ENCODE results near the gene BRPF1.
"Not testable (repeated sequence)": the region's sequence is repeated elsewhere in the genome, so short reads cannot be mapped to it uniquely, and the experiment has no call there.

BRPF1 gene

GRCh38 chr3:9769426-9770275 lies 38.1 kb downstream of the BRPF1 start, which contains the start of gene CAMK1:
Gene CAMK1 (minus strand): TSS chr3:9769947. CDS start chr3:9767749, 2,198 bp downstream.
- DNase-seq (ENCODE audit: low read depth) = no peak

DNA sequence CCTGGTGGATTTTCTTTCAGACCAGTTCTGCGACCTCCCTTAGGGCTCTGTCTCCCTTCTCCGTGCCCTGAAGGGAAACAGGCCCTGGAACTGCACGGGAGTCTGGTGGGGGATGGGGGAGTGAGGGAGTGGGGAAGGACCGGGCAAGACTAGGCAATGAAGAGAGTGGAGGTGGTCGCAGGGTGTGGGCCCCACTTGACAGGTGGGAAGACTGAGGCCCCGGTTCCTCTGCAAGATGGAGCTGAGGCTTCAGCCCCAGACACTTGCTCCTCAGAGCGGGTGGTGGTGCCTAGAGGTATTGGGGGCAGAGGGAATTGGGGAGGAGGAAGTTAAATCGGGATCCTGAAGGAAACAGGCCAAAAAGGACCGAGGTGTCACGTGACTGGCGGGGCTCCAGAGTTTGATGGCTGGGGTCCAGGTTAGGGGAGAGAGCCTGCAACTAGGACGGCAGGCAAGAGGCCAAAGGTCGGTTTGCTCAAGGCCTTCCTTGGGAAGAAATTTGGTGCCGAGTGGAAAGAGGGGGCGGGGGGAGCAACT lies 38.8 kb downstream of the BRPF1 start:
- no peak for DNase-seq (ENCODE audit: low read depth)

- DNase-seq (ENCODE audit: low read depth) = not testable (repeated sequence)
Observed at GRCh38 chr3:9771007-9771406, 39.5 kb downstream of the BRPF1 start.

GRCh38 chr3:9776896-9777693 lies 45.6 kb downstream of the BRPF1 start:
- no peak for DNase-seq (ENCODE audit: low read depth)

GRCh38 chr3:9777694-9778021 lies 46.1 kb downstream of the BRPF1 start:
- DNase-seq (ENCODE audit: low read depth) = no peak

GRCh38 chr3:9778143-9779074 lies 46.9 kb downstream of the BRPF1 start:
- peak; percentile 23 for DNase-seq (ENCODE audit: low read depth)

DNA sequence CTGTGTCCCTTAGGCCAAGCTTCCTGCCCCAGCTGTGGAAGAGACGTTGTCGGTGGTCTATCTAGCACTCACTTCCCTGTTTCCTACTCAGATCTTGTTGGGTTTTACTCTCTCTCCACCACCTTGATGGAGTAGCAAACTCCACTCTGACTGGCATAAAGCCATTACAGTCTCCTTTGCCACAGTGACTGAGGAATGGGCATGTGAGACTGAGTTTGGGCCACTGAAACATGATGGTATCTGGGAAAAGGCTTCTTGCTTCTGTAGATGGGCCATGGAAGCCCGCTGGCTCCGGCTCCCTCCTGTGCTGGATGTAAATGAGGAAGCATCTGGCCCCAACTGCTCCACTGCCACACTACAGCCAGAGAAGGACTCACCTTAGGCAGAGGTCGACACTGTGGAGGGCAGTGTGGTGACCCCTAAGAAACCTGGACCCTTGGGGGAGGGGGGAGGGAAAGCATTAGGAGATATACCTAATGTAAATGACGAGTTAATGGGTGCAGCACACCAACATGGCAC lies 47.6 kb downstream of the BRPF1 start:
- DNase-seq (ENCODE audit: low read depth) = no peak

DNA sequence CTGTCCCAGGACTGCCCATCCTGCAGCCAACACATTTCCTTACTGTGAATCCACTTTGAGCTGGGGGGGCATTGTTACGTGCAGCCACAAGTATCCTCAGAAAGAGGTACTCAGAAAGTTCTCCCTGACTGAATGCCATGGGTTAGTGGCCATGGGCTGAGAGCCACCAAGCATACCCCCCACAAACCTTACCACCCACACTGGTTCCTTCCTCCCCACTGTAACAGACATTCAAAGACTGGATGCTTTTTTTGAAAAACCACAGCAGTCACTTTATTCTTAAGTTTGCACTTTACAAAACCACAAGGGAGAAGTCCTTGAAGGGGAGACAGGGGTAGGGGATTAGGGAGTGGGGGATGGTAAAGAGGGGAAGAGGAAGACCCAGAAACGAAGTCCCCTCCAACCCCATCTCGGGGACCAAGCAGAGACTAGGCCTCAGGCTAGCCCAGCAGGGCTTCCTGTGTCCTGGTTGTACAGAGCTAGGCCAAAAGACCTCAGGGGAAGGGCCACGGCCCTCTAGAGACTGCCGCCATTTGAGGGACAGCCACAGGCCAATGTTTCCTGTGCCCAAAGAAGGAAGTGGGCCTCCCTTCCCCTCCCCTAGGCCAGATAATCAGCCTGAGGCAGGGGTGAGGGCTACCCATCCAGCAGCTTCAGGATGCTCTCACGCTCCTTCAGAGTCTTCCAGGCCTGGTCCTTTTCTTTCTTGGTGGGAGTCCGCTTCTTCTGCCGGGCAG lies 48.4 kb downstream of the BRPF1 start:
- DNase-seq (ENCODE audit: low read depth) = no peak

GRCh38 chr3:9780458-9780812 lies 48.9 kb downstream of the BRPF1 start:
- no peak for DNase-seq (ENCODE audit: low read depth)

DNA sequence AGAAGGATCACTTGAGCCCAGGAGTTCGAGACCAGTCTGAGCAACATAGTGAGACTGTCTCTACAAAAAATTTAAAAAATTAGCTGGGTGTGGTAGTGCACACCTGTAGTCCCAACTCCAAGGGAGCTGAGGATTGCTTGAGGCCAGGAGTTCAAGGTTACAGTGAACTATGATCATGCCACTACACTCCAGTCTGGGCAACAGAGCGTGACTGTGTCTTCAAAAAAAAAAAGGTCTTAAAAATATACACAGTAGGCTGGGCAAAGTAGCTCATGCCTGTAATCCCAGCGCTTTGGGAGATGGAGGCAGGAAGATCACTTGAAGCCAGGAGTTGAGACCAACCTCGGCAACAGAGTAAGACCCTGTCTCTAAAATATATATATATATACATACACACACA lies 49.4 kb downstream of the BRPF1 start:
- DNase-seq (ENCODE audit: low read depth) = no peak

GRCh38 chr3:9781551-9781950 lies 50.0 kb downstream of the BRPF1 start:
- no peak for DNase-seq (ENCODE audit: low read depth)

DNA sequence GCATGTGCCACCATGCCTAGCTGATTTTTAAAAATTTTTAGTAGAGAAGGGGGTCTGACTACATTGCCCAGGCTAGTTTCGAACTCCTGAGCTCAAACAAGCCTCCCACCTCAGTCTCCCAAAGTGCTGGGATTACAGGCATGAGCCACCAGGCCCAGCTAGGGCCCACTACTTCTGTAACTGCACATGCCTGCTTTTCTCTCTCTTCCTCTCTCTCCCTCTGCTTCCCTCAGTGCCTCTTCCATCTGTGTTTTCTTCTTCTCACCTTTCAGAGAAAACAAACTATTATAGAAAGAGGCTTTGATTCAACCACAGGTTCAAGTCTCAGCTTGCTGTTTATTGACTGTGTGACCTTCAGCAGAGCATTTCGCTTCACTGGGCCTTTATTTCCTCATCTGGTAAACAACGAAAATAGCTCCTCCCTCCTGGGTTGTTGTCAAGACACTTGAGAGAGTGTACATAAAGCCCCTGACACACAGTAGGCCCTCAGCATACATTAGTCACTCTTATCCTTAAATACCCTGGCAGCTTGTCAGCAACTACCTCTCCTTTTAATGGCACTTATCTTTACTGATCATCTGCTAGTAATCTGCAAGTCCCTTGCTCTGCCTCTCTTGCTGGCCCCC lies 50.6 kb downstream of the BRPF1 start:
- DNase-seq (ENCODE audit: low read depth) = no peak

DNA sequence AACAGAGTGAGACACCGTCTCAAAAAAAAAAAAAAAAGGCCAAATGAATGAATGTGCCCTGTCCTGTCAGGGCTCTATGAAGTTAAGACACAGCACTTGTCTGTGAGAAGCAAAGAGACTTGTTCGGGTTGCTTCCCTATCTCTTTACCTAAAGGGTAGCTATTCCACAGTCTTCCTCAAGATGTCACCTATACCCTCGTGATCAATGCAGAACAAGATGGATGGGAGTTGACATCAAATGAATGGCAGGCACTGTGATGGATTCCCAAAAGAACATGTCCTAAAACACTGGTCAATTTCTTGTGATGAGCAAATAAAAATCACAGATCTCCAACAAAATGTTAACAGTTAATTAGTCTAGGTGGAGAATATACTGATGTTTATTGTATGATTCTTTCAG lies 51.2 kb downstream of the BRPF1 start:
- no peak for DNase-seq (ENCODE audit: low read depth)

DNA sequence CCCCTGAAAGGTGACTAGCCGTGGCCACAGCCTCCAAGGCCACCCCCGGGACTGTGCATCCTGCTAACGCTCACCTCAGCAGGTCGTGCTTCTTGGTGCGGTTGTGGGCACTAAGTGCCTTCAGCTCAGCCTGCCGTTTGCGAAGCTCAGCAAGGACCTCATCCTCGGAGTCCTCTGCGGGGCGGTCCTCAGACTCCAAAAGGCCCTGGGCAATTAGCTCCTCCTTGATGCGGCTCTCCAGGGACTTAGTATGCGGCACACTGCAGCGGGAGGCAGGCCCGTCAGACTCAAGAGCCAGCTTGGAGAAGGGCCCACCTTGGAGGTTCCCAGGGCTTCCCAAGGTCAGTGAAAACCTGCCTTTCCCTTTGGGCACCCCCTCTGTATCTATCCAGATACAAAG lies 52.4 kb downstream of the BRPF1 start:
- DNase-seq (ENCODE audit: low read depth) = no peak

GRCh38 chr3:9784965-9785364 lies 53.4 kb downstream of the BRPF1 start:
- DNase-seq (ENCODE audit: low read depth) = no peak

- DNase-seq (ENCODE audit: low read depth) = no peak
Observed at GRCh38 chr3:9785602-9786001, 54.1 kb downstream of the BRPF1 start.

DNA sequence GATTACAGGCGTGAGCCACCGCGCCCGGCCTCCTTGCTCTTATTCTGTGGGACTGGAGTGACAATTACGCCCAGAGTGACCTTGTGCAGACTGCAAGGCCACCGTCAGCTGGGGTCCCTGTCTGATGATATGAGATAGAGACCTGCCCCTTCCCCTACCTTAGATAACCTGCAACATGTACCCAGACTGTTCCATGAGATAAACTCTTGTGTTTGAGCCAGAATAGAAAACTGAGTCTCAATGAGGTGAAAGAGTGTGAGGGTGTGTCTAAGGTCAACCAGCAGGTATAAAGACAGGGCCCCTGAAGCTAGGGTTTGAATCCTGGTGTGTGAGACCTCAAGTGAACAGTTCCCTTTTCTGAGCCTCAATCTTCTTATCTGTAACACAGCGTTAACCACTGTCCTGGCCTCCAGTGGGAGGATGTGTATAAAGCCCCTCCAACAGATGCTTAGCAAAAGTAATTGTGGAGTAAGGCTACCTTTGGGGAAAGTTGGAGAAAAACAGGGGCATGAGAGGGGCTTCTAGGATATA lies 54.7 kb downstream of the BRPF1 start:
- DNase-seq (ENCODE audit: low read depth) = no peak

GRCh38 chr3:9786825-9787669 lies 55.5 kb downstream of the BRPF1 start:
- no peak for DNase-seq (ENCODE audit: low read depth)

- DNase-seq (ENCODE audit: low read depth) = no peak
Observed at GRCh38 chr3:9787714-9788113, 56.2 kb downstream of the BRPF1 start.

All from HS-5 (cell line).